Neural cell (in vitro differentiated cells): ENCODE measurements around the gene CABP1. TPM values are rescaled to one million over a fixed set of nuclear protein-coding genes. Genes with fewer than 3 reads are reported as not detected.

ENCODE experiments used
- H2AFZ ChIP-seq: fragments of 200-600, 300-800 bp; sonication (generic), shearing (Covaris generic); 2 replicates; pipeline ENCODE4 v1.6.0; 2014; ENCODE audit warnings: low read depth, mild to moderate bottlenecking, antibody characterized with exemption, low read length, moderate library complexity
- H3F3A ChIP-seq: fragments of 200-600 bp; shearing (Covaris generic); 2 replicates; pipeline ENCODE4 v1.6.1; 2016; ENCODE audit warnings: mild to moderate bottlenecking, moderate library complexity, mixed read lengths, antibody characterized with exemption, low read length; ENCODE audit not compliant: insufficient read depth, poor library complexity, severe bottlenecking
- H3K27ac ChIP-seq: fragments of 200-600, 300-800 bp; sonication (generic), shearing (Covaris generic); 2 replicates; pipeline ENCODE4 v1.5.1; 2014; ENCODE audit warnings: mild to moderate bottlenecking, low read length, moderate library complexity
- H3K27me3 ChIP-seq: fragments of 300-800, 200-600 bp; sonication (generic), shearing (Covaris generic); 2 replicates; pipeline ENCODE4 v1.6.0; 2014; ENCODE audit warnings: mild to moderate bottlenecking, low read depth, low read length, moderate library complexity; ENCODE audit not compliant: insufficient read depth
- H3K36me3 ChIP-seq: fragments of 300-800, 200-600 bp; sonication (generic), shearing (Covaris generic); 2 replicates; pipeline ENCODE4 v1.5.1; 2014; ENCODE audit warnings: mild to moderate bottlenecking, antibody characterized with exemption, low read length, moderate library complexity; ENCODE audit not compliant: insufficient read depth
- H3K4me2 ChIP-seq: fragments of 300-800, 200-600 bp; sonication (generic), shearing (Covaris generic); 2 replicates; pipeline ENCODE4 v1.6.0; 2014; ENCODE audit warnings: mild to moderate bottlenecking, low read length
- H3K4me3 ChIP-seq: fragments of 300-800, 200-600 bp; sonication (generic), shearing (Covaris generic); 2 replicates; pipeline ENCODE4 v1.5.1; 2014; ENCODE audit warnings: mild to moderate bottlenecking, low read length, moderate library complexity
- H3K79me2 ChIP-seq: fragments of 200-600 bp; shearing (Covaris generic); replicated peaks from 2 replicates; pipeline ENCODE4 v1.6.0; 2014; ENCODE audit warnings: mild to moderate bottlenecking, low read length, moderate library complexity; ENCODE audit not compliant: insufficient read depth
- H3K9ac ChIP-seq: fragments of 300-800, 200-600 bp; sonication (generic), shearing (Covaris generic); 2 replicates; pipeline ENCODE4 v1.6.1; 2016; ENCODE audit warnings: mild to moderate bottlenecking, low read length, mixed read lengths
- H3K9me2 ChIP-seq: fragments of 200-600 bp; shearing (Covaris generic); 2 replicates; pipeline ENCODE4 v1.6.1; 2016; ENCODE audit warnings: mild to moderate bottlenecking, low read length, mixed read lengths; ENCODE audit not compliant: insufficient read depth
- H3K9me3 ChIP-seq: fragments of 200-600, 300-800 bp; sonication (generic), shearing (Covaris generic); 2 replicates; pipeline ENCODE4 v1.6.1; 2016; ENCODE audit warnings: mild to moderate bottlenecking, mixed run types, low read length, moderate library complexity, mixed read lengths
- H4K20me1 ChIP-seq: fragments of 200-600 bp; shearing (Covaris generic); 2 replicates; pipeline ENCODE4 v1.6.1; 2016; ENCODE audit warnings: mild to moderate bottlenecking, mixed run types; ENCODE audit not compliant: insufficient read depth
- EP300 ChIP-seq: fragments of 450-650 bp; conservative IDR thresholded peaks from 2 replicates; pipeline ENCODE4 v1.6.1; 2014; ENCODE audit warnings: antibody characterized with exemption, mild to moderate bottlenecking, moderate library complexity; ENCODE audit not compliant: poor library complexity, severe bottlenecking
- EZH2 ChIP-seq: fragments of 200-600, 300-800 bp; shearing (Covaris generic), sonication (generic); IDR thresholded peaks from 2 replicates; pipeline ENCODE4 v1.6.1; 2014; ENCODE audit warnings: antibody characterized with exemption, low read length, borderline replicate concordance, mild to moderate bottlenecking; ENCODE audit not compliant: insufficient read depth, poor library complexity, severe bottlenecking
- MXI1 ChIP-seq: fragments of 450-650 bp; conservative IDR thresholded peaks from 2 replicates; pipeline ENCODE4 v1.6.1; 2014; ENCODE audit warnings: antibody characterized with exemption, mild to moderate bottlenecking; ENCODE audit not compliant: poor library complexity, severe bottlenecking
- POLR2AphosphoS5 ChIP-seq: IDR thresholded peaks from 2 replicates; pipeline ENCODE4 v1.6.1; 2012
- RAD21 ChIP-seq: fragments of 450-650 bp; conservative IDR thresholded peaks from 2 replicates; pipeline ENCODE4 v1.6.1; 2014; ENCODE audit warnings: antibody characterized with exemption, mild to moderate bottlenecking, moderate library complexity
- SMC3 ChIP-seq: fragments of 450-650 bp; conservative IDR thresholded peaks from 2 replicates; pipeline ENCODE4 v1.6.1; 2014; ENCODE audit warnings: antibody characterized with exemption, mild to moderate bottlenecking, moderate library complexity; ENCODE audit not compliant: poor library complexity
- TAF1 ChIP-seq: IDR thresholded peaks from 2 replicates; pipeline ENCODE4 v1.6.1; 2012; ENCODE audit warnings: low read depth
- polyA plus RNA-seq: library from polyadenylated mRNA; depleted of rRNA; stranded (reverse); fragments of >200 nt; gene quantifications from 2 replicates; pipeline ENCODE4 v1.2.3, GENCODE V29; 2014
- TF ChIP-seq, protein P1 (sequence below): IDR thresholded peaks from 2 replicates; pipeline ENCODE4 v1.6.1; 2012; ENCODE audit warnings: borderline replicate concordance
- TF ChIP-seq, protein P2 (sequence below): fragments of 450-650 bp; IDR thresholded peaks from 2 replicates; pipeline ENCODE4 v1.5.1; 2014; ENCODE audit warnings: antibody characterized with exemption, mild to moderate bottlenecking, moderate library complexity; ENCODE audit not compliant: poor library complexity, severe bottlenecking

Gene CABP1
- polyA plus RNA-seq, 1 donor from 2014 or later, result 0.71 TPM

DNA sequence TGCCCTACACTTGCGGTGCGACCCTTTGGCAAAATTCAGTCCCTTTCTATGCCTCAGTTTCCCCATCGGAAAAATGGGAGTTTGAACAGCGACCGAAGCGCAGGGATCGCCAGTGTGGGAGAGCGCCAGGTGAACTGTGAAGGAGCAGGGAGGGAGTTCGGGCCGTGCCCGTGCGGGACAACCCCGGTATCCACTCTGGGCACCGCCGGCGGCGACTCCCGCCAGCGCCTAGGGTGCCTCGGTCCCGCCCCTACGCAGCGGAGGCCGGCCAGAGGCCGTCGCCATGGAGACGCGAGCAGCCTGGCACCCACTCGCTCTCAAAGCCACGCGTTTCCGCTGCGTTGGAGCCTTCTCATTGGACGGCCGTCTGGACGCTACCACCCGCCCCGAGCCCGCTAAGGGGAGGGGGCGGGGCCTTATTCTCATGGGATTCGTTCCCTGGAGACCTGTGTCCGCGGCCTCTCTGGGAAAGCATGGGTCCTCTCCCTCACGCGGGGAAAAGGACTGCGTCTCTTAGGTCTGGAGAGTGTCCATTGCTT is 45.8 kb downstream of the CABP1 start:
- TF ChIP-seq EP300, result peak; percentile 71
- TF ChIP-seq TAF1, result no peak
- peak; percentile 62 for TF ChIP-seq POLR2AphosphoS5
- TF ChIP-seq, protein P1, sequence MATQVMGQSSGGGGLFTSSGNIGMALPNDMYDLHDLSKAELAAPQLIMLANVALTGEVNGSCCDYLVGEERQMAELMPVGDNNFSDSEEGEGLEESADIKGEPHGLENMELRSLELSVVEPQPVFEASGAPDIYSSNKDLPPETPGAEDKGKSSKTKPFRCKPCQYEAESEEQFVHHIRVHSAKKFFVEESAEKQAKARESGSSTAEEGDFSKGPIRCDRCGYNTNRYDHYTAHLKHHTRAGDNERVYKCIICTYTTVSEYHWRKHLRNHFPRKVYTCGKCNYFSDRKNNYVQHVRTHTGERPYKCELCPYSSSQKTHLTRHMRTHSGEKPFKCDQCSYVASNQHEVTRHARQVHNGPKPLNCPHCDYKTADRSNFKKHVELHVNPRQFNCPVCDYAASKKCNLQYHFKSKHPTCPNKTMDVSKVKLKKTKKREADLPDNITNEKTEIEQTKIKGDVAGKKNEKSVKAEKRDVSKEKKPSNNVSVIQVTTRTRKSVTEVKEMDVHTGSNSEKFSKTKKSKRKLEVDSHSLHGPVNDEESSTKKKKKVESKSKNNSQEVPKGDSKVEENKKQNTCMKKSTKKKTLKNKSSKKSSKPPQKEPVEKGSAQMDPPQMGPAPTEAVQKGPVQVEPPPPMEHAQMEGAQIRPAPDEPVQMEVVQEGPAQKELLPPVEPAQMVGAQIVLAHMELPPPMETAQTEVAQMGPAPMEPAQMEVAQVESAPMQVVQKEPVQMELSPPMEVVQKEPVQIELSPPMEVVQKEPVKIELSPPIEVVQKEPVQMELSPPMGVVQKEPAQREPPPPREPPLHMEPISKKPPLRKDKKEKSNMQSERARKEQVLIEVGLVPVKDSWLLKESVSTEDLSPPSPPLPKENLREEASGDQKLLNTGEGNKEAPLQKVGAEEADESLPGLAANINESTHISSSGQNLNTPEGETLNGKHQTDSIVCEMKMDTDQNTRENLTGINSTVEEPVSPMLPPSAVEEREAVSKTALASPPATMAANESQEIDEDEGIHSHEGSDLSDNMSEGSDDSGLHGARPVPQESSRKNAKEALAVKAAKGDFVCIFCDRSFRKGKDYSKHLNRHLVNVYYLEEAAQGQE, result peak; percentile 5
- Histone ChIP-seq H3K79me2 (peaks cover 35% of the 10 kb centered on the region), H3K36me3 (no peaks in the 10 kb centered on the region), H3F3A (no peaks in the 10 kb centered on the region), H3K27me3 (no peaks in the 10 kb centered on the region), H2AFZ (peak overlapping the region; percentile 60), H4K20me1 (no peaks in the 10 kb centered on the region), H3K27ac (peak overlapping the region; percentile 95), H3K4me3 (peak overlapping the region; percentile 89), H3K9me2 (no peaks in the 10 kb centered on the region), H3K9ac (peak overlapping the region; percentile 87), H3K4me2 (no peak overlapping the region), H3K9me3 (no peaks in the 10 kb centered on the region)

DNA sequence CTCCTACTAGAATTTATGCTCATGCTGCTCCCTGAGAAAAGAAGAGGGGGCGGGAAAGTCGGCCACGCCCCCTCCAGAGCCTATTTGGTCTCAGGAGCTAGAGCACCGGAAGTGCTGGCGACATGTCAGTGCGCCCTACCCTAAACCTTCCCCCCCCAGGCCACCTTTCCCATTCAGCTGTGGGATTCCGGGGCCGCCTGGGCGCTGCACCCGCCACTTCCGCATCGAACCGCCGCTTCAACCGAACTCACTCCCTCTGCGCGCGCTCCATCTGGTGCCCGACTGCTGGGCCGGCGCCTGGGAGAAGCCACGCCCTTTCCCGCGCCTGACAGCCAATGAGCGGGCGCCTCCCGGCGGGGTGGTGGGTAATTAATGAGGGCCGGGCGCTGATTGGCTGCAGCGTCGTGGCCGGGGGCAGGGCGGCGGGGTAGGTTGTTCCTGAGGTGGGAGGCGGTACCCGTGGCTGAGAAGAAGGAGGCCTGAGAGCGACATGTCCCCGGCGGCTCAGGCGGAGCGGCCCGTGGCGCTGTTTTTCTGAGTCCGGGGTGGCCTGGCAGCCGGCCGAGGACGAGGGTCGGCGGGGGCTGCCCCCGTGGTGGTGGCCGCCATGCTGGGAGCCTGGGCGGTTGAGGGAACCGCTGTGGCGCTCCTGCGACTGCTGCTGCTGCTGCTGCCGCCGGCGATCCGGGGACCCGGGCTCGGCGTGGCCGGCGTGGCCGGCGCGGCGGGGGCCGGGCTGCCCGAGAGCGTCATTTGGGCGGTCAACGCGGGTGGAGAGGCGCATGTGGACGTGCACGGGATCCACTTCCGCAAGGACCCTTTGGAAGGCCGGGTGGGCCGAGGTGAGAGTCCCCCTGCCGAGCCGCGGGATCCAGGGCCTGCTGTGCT is 46.5 kb downstream of the CABP1 start, which contains the start of gene MLEC:
MLEC (plus strand) TSS at position 460 of the 888 bp plus-strand sequence; CDS start at position 608, 148 bp downstream.
- TF ChIP-seq TAF1 (peak; percentile 70), RAD21 (peak; percentile 65), POLR2AphosphoS5 (peak; percentile 88), MXI1 (peak; percentile 88), SMC3 (peak; percentile 66), EP300 (peak; percentile 59), EZH2 (no peak)
- TF ChIP-seq, protein P2, sequence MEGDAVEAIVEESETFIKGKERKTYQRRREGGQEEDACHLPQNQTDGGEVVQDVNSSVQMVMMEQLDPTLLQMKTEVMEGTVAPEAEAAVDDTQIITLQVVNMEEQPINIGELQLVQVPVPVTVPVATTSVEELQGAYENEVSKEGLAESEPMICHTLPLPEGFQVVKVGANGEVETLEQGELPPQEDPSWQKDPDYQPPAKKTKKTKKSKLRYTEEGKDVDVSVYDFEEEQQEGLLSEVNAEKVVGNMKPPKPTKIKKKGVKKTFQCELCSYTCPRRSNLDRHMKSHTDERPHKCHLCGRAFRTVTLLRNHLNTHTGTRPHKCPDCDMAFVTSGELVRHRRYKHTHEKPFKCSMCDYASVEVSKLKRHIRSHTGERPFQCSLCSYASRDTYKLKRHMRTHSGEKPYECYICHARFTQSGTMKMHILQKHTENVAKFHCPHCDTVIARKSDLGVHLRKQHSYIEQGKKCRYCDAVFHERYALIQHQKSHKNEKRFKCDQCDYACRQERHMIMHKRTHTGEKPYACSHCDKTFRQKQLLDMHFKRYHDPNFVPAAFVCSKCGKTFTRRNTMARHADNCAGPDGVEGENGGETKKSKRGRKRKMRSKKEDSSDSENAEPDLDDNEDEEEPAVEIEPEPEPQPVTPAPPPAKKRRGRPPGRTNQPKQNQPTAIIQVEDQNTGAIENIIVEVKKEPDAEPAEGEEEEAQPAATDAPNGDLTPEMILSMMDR, result peak; percentile 60
- TF ChIP-seq, protein P1, result peak; percentile 32
- peak within 1 kb of the TSS; percentile 95 for H3K27ac ChIP-seq
- peaks cover 39% of the 10 kb centered on the region for H3K79me2 ChIP-seq
- H3F3A ChIP-seq, result no peaks in the 10 kb centered on the region
- H4K20me1 ChIP-seq, result no peaks in the 10 kb centered on the region
- peak within 1 kb of the TSS; percentile 71 for H3K4me2 ChIP-seq
- peak within 1 kb of the TSS; percentile 87 for H3K9ac ChIP-seq
- no peaks in the 10 kb centered on the region for H3K9me3 ChIP-seq
- H3K4me3 ChIP-seq, result peak within 1 kb of the TSS; percentile 89
- peak within 1 kb of the TSS; percentile 60 for H2AFZ ChIP-seq
- no peaks in the 10 kb centered on the region for H3K36me3 ChIP-seq
- no peaks in the 10 kb centered on the region for H3K9me2 ChIP-seq
- H3K27me3 ChIP-seq, result no peaks in the 10 kb centered on the region
